HG03571 (cell line): Measurements from ENCODE around the gene NXPE2.
"Not testable (repeated sequence)": the region's sequence is repeated elsewhere in the genome, so short reads cannot be mapped to it uniquely, and the experiment has no call there.

Source experiments
- ATAC-seq: cut with Tn5 transposase; IDR thresholded peaks from one replicate; pipeline ENCODE4 v1.9.1; 2021; ENCODE audit not compliant: unreplicated experiment

Gene NXPE2

DNA sequence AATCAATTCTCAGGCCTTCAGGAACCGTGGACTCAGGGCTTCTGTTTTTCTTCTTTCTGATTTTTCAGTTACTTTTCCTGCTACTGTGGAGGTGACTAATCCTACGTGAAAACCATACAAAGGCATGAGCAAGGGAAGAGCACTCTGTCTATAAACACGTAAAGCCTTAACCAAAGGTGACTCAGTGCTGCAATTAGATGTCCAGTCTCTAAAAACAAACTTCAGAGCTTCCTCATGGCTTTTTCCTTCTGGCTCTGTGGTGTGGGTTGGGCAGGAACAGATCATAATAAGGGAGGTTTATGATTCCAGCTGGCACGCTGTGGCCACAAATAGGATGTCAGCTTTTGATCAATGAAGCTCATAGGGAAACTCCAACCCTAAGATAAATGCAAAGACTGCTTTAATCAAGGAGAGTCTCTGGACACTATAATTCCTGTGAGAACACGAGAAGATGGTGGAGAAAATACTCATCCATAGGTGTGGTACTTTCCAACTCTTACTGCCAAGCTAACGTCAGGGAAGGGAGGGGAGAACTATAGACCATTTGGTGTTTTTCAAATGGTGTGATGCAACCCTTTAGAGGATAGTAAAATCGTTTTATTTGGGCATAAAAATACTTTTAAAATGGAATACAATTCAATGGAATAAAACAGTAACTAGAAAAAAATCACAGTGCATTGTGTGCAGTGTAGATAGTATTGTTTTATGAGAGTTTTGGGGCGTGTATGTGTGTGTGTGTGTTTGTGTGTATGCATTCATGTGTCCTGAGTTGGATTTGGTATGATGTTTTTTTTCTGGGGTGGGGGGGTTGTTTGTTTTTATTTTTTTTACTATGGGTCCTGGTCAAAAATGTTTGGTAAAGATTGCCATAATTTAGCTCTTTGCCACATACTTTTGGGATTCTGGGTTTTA, at the start of gene NXPE2:
TSS of gene NXPE2 (plus strand) at position 403 of the 912 bp plus-strand sequence. CDS start at position 452, 49 bp downstream.
- no peak for ATAC-seq

DNA sequence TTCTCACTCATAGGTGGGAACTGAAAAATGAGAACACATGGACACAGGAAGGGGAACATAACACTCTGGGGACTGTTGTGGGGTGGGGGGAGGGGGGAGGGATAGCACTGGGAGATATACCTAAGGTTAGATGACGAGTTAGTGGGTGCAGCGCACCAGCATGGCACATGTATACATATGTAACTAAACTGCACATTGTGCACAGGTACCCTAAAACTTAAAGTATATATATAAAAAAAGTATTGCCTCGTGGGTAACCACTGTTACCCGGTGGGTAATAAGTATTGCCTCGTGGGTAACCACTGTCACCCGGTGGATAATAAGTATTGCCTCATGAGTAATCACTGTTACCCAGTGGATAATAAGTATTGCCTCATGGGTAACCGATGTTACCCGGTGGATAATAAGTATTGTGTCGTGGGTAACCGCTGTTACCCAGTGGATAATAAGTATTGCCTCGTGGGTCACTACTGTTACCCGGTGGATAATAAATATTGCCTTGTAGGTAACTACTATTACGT, 46.8 kb upstream of the NXPE2 start:
- ATAC-seq: not testable (repeated sequence)

DNA sequence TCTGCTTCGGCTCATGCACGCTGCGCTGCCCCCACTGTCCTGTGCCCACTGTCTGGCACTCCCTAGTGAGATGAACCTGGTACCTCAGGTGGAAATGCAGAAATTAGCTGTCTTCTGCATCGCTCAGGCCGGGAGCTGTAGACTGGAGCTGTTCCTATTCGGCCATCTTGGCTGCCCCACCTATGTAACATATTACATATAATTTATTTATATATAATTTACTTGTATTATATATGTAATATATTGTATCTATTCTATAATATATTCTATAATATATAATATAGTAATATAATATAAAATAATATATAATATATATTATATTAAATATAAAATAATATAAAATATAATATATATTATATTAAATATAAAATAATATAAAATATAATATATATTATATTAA, 38.9 kb upstream of the NXPE2 start:
- ATAC-seq: not testable (repeated sequence)

DNA sequence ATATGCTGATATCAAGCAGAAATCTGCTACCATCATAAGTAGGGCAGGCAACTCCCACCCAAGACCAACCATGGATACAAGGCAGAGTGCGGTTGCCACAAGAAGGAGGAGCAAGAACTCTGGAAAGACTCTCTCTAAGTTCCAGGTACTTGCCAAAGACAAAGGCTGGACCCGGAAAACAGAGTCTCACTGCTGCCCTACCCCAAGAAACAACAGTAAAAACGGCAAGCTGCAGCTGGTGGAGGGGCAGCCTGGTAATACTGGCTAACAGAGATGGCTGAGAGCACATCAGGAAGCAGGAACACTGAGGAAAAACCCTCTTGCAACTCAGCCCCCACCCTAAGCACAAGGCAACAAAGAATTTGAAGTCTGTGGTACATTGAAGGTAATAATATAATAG, 27.7 kb upstream of the NXPE2 start:
- ATAC-seq: no peak

DNA sequence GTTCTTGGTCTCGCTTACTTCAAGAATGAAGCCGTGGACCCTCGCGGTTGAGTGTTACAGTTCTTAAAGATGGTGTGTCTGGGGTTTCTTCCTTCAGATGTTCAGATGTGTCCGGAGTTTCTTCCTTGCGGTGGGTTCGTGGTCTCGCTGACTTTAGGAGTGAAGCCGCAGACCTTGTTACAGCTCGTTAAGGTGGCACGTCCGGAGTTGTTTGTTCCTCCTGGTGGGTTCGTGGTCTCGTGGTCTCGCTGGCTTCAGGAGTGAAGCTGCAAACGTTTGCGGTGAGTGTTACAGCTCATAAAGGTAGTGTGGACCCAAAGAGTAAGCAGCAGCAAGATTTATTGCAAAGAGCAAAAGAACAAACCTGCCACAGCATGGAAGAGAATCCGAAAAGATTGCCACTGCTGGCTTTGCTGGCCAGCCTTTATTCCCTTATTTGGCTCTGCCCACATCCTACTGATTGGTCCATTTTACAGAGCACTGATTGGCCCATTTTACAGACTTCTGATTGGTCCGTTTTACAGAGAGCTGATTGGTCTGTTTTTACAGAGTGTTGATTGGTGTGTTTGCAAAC, 27.1 kb upstream of the NXPE2 start:
- ATAC-seq: no peak

DNA sequence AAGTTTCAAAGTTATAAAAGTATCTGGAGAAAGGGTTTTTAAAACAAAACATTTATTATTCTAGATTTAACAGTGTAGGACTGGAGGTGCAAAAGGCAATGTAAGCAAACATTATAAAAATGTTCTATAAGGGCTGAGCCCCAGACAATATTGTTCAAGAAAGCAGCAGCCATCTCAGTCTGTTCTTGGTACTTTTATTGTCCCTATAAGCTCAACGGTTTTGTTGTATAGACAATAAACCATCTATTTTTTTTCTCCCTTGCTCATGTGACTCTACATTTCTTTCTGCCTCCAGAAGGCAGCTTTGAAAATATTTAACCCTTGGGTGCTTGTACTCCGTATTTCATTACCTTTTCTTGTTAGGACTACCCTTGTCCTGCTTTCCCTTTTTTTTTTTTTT, 25.2 kb upstream of the NXPE2 start:
- ATAC-seq: no peak

DNA sequence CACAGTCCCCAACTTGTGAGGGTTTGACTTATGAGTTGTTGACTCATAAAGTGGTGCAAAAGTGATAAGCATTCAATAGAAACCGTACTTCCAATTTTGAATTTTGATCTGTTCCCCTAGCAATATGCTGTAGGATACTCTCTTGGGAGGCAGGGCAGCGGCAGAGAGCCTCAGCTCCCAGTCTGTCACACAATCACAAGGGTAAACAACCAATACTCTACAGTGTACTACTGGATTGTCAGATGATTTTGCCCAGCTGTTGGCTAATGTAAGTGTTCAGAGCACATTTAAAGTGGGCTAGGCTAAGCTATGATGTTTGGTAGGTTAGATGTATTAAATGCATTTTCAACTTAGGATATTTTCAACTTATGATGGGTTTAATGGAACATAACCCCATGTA, 13.7 kb upstream of the NXPE2 start:
- ATAC-seq: no peak

DNA sequence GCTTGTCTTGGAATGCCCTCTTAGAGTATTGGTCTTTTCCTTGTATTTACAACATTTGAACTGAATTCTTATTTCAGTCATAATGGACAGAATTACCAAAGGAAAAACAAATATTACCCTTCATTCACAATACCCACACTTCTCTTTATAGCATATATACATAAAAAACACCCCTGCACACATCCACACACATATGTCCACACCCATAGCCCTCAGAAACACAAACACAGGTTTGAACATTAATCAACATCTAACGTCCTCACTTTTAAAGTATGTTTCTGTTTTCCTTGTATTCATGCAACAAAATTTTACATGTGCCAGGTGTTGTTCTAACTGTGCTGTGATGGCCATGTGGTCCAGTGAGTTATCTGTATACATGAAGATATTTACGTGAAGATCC, 11.6 kb upstream of the NXPE2 start:
- ATAC-seq: no peak

DNA sequence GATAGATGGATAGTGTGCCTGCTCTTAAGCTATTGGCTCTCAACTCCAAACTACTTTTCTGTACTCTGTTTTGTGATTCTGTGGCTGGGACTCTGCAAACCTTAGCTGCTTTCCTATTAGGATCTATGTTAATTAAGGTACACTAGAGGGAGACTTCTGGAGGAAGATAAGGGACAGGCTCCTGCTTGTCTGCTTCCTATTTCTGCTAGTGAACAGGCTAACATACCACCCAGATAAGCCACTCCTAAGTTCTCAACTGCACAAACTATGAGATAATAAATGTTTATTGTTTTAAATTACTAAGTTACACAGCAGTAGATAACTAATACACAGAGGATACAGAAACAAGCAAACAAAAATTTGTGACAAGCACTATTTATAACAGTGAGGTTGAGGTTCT, 10.2 kb upstream of the NXPE2 start:
- ATAC-seq: no peak

DNA sequence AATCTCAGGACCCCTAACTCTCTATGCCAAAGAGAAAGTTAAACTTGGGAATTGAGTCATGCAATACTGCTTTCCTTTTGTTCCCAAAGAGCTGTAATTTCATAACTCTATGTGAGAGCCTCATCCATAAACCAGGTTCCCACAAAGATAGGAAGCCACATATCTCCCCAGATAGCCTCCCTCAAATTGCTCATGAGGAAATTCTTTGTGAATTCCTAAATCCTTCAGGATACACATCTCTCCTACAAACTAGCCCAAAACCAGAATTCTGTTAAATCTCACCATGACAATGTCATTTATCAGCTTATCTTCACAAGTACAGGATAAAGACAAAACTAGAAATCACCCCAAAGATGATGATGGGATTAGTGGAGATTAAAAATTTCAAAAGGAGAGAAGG, 4.7 kb upstream of the NXPE2 start:
- ATAC-seq: no peak

DNA sequence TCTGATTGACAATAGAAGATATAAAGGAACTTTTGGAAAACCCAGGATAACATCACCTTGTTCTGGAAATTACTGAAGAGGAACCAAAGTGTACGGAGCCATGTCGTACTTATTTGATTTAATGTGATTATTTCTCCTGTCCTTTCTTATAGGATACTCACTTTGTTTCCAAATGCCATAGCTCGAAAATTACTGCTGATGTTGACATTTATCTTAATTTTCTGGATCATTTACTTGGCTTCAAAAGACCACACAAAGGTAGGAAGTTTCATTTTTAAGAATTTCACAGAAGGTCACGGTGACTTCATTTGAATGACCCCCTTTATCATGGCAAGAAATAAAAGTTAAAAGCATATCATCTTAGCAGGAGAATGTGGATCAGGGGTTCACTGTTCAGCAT, 1.2 kb downstream of the NXPE2 start:
- ATAC-seq: no peak

DNA sequence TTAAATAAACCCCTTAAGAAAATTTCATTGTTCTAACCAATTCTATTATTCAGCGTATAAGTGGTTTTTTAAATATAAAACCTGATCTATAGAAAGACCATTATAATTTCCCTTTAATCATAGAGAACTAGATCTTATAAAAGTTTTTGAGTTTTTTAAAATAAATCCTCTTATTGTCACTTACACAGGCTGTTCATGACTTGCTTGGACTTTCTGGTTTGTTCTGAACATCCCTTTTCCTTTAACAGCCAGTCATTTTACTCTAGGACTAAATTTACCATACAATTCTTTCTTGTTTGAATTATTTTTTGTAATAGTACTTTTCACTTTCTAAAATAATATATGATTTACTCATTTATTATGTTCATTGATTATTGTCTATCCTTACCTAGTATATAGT, 4.7 kb downstream of the NXPE2 start:
- ATAC-seq: no peak

DNA sequence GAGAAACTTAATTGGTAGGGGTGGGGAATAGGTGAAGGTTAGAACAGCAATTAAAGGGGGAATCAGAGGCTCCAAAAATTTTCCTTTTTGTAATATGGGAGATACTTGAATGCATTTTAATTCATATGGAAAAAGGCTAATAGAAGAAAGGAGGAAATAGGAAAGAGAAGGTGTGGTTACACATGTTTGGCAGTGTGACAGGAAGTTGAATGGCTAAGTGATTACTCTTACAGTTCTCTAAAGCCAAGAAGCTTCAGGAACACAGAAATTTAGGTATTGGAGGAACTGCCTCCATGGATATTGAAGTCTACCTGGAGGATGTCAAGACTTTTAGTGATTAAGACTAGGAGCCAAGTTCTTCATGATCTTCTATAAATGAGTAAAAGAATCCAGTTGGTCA, 6.3 kb downstream of the NXPE2 start:
- ATAC-seq: no peak

DNA sequence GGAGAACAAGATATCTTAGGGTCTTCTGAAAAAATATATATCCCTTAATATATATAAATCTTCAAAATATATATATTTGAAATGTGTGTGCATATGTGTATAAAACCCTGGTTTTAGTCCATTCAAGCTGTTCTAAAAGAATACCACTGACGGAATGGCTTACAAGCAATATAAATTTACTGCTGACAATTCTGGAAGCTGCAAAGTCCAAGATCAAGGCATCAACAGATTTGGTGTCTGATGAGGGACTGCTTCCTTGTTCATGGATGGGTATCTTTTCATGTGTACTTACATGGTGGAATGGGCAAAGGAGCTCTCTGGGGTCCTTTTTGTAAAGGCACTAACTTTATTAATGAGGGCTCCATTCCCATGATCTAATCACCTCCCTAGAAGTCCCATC, 6.8 kb downstream of the NXPE2 start:
- ATAC-seq: no peak

DNA sequence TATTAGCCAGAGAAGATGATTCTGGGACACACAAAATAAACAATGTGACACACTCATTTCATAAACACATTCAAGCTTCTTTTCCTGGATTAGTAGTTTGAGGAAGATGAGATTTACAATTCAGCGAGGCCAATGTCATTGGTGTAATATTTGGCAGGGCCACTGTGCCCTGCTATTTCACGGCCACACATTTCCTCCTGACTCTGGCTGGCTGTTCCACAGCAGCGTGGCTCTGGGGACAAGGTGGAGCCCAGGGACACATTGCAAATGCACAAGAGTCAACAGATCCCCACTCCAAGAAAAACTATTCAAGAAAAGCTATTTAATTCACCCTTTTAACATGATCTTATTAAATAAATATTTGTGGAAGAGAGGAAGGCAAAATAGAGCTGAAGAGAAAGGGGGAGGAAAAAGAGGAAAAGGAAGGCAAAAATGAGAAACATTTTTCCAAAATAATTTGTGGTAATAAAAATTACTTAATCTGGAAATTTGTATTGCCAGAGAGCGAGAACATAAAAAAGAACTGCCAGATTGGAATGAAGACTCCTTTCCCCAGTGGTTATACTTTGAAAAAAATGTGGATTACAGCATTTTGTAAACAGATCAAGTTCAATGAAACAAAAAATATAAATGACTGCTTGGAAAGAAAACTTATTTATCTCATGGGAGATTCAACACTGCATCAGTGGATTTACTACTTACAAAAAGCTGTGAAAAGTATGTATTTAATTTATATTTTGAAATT, 27.1 kb downstream of the NXPE2 start:
- ATAC-seq: no peak

DNA sequence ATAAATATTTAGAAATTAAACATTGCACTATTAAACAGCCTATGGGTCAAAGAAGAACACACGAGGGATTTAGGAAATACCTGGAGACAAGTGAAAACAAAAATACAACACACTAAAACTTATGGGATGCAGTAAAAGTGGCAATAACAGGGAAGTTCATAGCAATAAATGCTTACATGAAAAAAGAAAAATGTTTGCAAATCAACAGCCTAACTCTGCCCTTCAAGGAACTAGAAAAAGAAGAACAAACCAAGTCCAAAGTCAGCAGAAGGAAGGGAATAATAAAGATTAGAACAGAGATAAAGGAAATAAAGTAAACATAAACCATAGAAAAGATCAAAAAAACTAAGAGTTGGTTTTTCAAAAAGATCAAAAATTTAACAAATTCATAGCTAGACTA, 31.6 kb downstream of the NXPE2 start:
- ATAC-seq: no peak

DNA sequence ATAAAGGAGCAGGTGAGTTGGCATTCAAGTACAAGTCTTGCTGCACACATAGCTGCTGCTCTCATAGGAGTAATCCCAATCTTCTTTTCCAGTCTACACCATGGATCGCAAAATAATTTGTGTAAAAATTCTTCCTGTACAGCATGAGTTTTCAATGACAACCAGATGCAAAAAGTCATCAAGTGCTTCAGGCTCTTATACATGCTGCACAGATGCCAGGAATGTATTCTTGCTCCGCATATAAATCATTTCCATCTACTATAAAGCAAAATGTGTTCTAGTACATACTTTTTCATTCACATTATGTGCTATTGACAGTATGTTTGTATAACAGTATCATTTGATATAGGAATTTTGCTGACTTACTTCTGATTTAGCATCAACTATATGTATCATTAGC, 35.4 kb downstream of the NXPE2 start:
- no peak for ATAC-seq

DNA sequence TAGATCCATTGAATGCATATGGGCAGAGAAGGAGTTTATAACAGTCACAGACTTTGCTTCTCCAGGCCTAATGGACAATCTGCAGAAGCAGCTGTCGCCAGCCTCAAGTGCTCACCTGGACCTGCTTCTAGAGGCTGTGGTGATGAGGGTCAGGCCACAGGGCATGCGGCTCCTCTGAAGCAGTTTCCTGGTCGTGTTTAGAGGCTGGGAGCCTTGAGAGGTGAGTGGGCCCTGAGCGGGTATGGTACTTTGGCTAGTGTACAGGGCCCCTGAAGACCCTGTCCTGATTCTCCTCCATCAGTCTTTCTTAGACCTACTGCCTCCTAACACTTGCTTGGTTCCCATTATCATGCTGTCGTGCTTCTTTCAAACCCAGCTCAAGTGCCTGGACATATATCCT, 41.2 kb downstream of the NXPE2 start:
- no peak for ATAC-seq

DNA sequence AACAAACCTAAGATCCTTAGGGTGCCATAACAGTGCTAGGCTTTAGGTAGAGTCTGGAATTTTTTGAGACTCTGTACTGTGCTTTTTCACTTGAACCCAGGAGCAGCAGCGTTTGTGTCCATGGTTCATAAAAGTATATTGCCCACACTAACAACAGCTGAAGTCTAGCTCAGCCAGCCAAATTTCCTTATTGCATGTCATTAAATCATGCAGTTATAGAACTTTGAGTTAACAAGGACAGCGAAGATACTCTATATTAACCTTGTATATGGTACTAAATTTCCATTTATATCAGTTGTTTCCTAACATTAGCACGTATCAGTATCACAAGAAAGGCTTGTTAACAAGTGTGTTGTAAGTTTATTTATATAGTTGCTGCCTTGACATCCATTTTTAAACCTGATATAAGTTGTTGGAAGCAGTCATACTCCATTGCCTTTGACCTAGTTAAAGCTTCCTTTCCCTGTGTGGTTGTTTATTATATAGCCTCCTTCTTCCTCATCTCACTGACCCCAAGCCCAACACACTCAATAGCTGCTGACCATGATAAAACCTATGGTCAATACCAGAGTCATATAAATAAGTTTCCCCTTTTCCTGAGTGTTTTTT, 46.7 kb downstream of the NXPE2 start:
- ATAC-seq: no peak

DNA sequence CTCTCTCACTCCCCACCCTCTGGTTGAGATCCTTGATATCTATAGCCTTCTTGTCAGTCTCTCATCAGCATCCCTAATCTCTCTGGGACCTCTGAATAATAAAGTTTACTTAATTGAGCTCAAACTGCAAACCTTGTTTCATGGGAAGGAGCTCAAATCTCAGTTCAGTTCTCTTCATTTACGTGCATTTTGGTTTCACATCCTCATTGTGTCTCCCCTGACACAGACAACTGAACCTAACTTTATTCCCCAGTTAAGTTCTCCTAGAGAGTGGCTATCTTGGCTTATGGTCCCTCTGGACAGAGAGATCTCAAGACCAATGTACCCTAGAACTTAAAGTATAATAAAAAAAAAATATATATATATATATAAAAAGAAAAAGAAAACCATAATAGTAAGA, 47.3 kb downstream of the NXPE2 start:
- ATAC-seq: no peak

DNA sequence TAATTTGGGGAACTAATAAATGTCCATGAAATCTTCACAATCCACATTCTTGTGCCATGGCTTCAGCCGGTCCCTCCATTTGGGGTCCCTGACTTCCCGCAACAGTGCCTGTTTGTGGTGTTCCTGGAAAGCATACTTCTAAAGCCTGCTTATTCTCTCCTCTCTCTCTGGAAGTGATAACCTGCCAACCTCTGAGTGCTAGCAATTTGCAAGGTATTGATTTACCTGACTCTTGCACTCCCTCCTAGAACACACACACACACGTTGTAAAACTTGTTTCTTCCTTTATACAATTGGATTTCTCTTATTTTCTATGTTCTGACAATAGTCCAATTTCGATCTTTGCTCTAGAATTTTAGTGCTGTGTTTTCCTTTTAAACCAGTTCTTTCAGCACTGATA, 58.5 kb downstream of the NXPE2 start:
- ATAC-seq: no peak
